WTC11 (cell line): Measurements from ENCODE around the gene HIF3A. TPM values are rescaled to one million over a fixed set of nuclear protein-coding genes. Genes with fewer than 3 reads are reported as not detected.

Experiments used
- ATAC-seq: fragments of 200-7000 bp; cut with Tn5 transposase; 2 replicates; pipeline ENCODE4 v1.10.0; 2021; ENCODE audit warnings: mild to moderate bottlenecking, moderate library complexity
- CTCF ChIA-PET: fragments of 300-600 bp; sonication (Branson Sonifier 250); formaldehyde crosslinking; loops from one replicate; lab custom pipeline; 2021; ENCODE audit warnings: antibody characterized with exemption; lab: Charles Lee
- POLR2A ChIA-PET: fragments of 350-600 bp; sonication (Branson Sonifier 250); formaldehyde crosslinking; loops from one replicate; lab custom pipeline; 2021; ENCODE audit warnings: antibody characterized with exemption; lab: Charles Lee
- DNase-seq: peaks from one replicate; pipeline ENCODE4 v3.0.0; 2021; ENCODE audit warnings: low spot score
- H3K27ac Mint-ChIP-seq: 2 replicates; pipeline ENCODE4 v1.8.0; 2021; ENCODE audit warnings: mixed read lengths
- H3K27me3 Mint-ChIP-seq: 2 replicates; pipeline ENCODE4 v1.8.0; 2021; ENCODE audit warnings: low read depth, mild to moderate bottlenecking, moderate library complexity, mixed read lengths
- H3K36me3 Mint-ChIP-seq: 2 replicates; pipeline ENCODE4 v1.8.0; 2021; ENCODE audit warnings: mixed read lengths
- H3K4me1 Mint-ChIP-seq: 2 replicates; pipeline ENCODE4 v1.8.0; 2022; ENCODE audit warnings: mixed read lengths
- H3K4me3 Mint-ChIP-seq: 2 replicates; pipeline ENCODE4 v1.8.0; 2021; ENCODE audit warnings: mild to moderate bottlenecking, moderate library complexity, mixed read lengths
- H3K9me3 Mint-ChIP-seq: 2 replicates; pipeline ENCODE4 v1.8.0; 2021; ENCODE audit warnings: mixed read lengths
- AR ChIP-seq: fragments of 250-450 bp; sonication (Bioruptor Pico); IDR thresholded peaks from 2 replicates; pipeline ENCODE4 v1.9.0; 2021; ENCODE audit warnings: mild to moderate bottlenecking
- ESRRA ChIP-seq: sonication (generic); formaldehyde crosslinking; IDR thresholded peaks from 2 replicates; pipeline ENCODE4 v1.8.1; 2022; ENCODE audit warnings: mild to moderate bottlenecking, missing genetic modification reagents, borderline replicate concordance
- KAT7 ChIP-seq: sonication (generic); formaldehyde crosslinking; IDR thresholded peaks from 2 replicates; pipeline ENCODE4 v1.8.1; 2023; ENCODE audit warnings: missing genetic modification reagents, mild to moderate bottlenecking, borderline replicate concordance
- MYBL2 ChIP-seq: sonication (generic); formaldehyde crosslinking; IDR thresholded peaks from 2 replicates; pipeline ENCODE4 v1.8.1; 2023; ENCODE audit warnings: mild to moderate bottlenecking, moderate library complexity, missing genetic modification reagents
- NFYB ChIP-seq: sonication (generic); formaldehyde crosslinking; conservative IDR thresholded peaks from 2 replicates; pipeline ENCODE4 v1.8.0; 2022; ENCODE audit warnings: low read depth, missing genetic modification reagents
- PRRX2 ChIP-seq: fragments of 250-450 bp; sonication (Bioruptor Pico); IDR thresholded peaks from 2 replicates; pipeline ENCODE4 v1.8.0; 2021; ENCODE audit warnings: mild to moderate bottlenecking
- SMAD3 ChIP-seq: sonication (generic); formaldehyde crosslinking; IDR thresholded peaks from 2 replicates; pipeline ENCODE4 v1.8.0; 2022; ENCODE audit warnings: missing genetic modification reagents, mild to moderate bottlenecking, borderline replicate concordance
- SMAD4 ChIP-seq: sonication (generic); formaldehyde crosslinking; IDR thresholded peaks from 2 replicates; pipeline ENCODE4 v1.8.0; 2022; ENCODE audit warnings: mild to moderate bottlenecking, missing genetic modification reagents
- STAT6 ChIP-seq: sonication (generic); formaldehyde crosslinking; conservative IDR thresholded peaks from 2 replicates; pipeline ENCODE4 v1.8.1; 2023; ENCODE audit warnings: mild to moderate bottlenecking, low read depth, missing genetic modification reagents, moderate library complexity
- TCF7 ChIP-seq: sonication (generic); formaldehyde crosslinking; IDR thresholded peaks from 2 replicates; pipeline ENCODE4 v1.8.0; 2022; ENCODE audit warnings: mild to moderate bottlenecking, low read depth, missing genetic modification reagents, moderate library complexity
- USF1 ChIP-seq: sonication (generic); formaldehyde crosslinking; IDR thresholded peaks from 2 replicates; pipeline ENCODE4 v1.8.0; 2022; ENCODE audit warnings: mild to moderate bottlenecking, missing genetic modification reagents
- ZBTB43 ChIP-seq: sonication (generic); formaldehyde crosslinking; IDR thresholded peaks from 2 replicates; pipeline ENCODE4 v1.8.1; 2023; ENCODE audit warnings: mild to moderate bottlenecking, missing genetic modification reagents
- ZNF121 ChIP-seq: sonication (generic); formaldehyde crosslinking; IDR thresholded peaks from 2 replicates; pipeline ENCODE4 v1.8.0; 2023; ENCODE audit warnings: missing genetic modification reagents
- ZNF232 ChIP-seq: sonication (generic); formaldehyde crosslinking; IDR thresholded peaks from 2 replicates; pipeline ENCODE4 v1.8.0; 2022; ENCODE audit warnings: mild to moderate bottlenecking, missing genetic modification reagents
- ZNF317 ChIP-seq: sonication (generic); formaldehyde crosslinking; IDR thresholded peaks from 2 replicates; pipeline ENCODE4 v1.8.1; 2023; ENCODE audit warnings: low read depth, mild to moderate bottlenecking, moderate library complexity, missing genetic modification reagents, borderline replicate concordance
- ZNF396 ChIP-seq: fragments of 250-450 bp; sonication (Bioruptor Pico); IDR thresholded peaks from 2 replicates; pipeline ENCODE4 v1.8.0; 2021; ENCODE audit warnings: mild to moderate bottlenecking, moderate library complexity, borderline replicate concordance
- ZSCAN18 ChIP-seq: fragments of 250-450 bp; sonication (Bioruptor Pico); IDR thresholded peaks from 2 replicates; pipeline ENCODE4 v2.1.2; 2022; ENCODE audit warnings: mild to moderate bottlenecking, moderate library complexity
- total RNA-seq: library from RNA; stranded (reverse); gene quantifications from 3 replicates; pipeline ENCODE4 v1.2.3, GENCODE V29; 2021
- TF ChIP-seq, protein P1 (sequence below): sonication (generic); formaldehyde crosslinking; IDR thresholded peaks from 2 replicates; pipeline ENCODE4 v1.8.1; 2022; ENCODE audit warnings: mild to moderate bottlenecking, missing genetic modification reagents, moderate library complexity, borderline replicate concordance
- TF ChIP-seq, protein P2 (sequence below): sonication (generic); formaldehyde crosslinking; IDR thresholded peaks from 2 replicates; pipeline ENCODE4 v1.8.1; 2022; ENCODE audit warnings: mild to moderate bottlenecking, moderate library complexity, missing genetic modification reagents
- TF ChIP-seq, protein P3 (sequence below): sonication (generic); formaldehyde crosslinking; IDR thresholded peaks from 2 replicates; pipeline ENCODE4 v1.8.1; 2022; ENCODE audit warnings: low read depth, mild to moderate bottlenecking, moderate library complexity, missing genetic modification reagents, borderline replicate concordance

Gene HIF3A
- total RNA-seq, 1 experiment from 2014 or later, result 31.8 TPM

GRCh38 chr19:46391296-46392251 is 94.7 kb downstream of the HIF3A start:
- H3K4me1 Mint-ChIP-seq, result peaks cover 3% of the 10 kb centered on the region
- POLR2A ChIA-PET, result no interaction called here
- no peak overlapping the region for H3K4me3 Mint-ChIP-seq
- no peaks in the 10 kb centered on the region for H3K27me3 Mint-ChIP-seq
- DNase-seq (no peak), ATAC-seq (no peak)
- H3K36me3 Mint-ChIP-seq, result peaks cover 46% of the 10 kb centered on the region
- CTCF ChIA-PET, result interaction anchor here (0.5 to 2.4 kb wide), 9 partner anchors 10 to 145 kb away, joined by 3 to 12 read pairs (median 4); no protein-coding TSS in a partner anchor
- no peak for TF ChIP-seq PRRX2
- TF ChIP-seq MYBL2, result no peak
- TF ChIP-seq ZNF121 (CRISPR knock-in tag), result no peak
- no peak for TF ChIP-seq AR (CRISPR knock-in tag)
- TF ChIP-seq ZNF317, result no peak
- no peak for TF ChIP-seq USF1 (CRISPR knock-in tag)
- no peak for TF ChIP-seq ZNF396
- TF ChIP-seq ESRRA (CRISPR knock-in tag), result no peak
- H3K9me3 Mint-ChIP-seq, result no peaks in the 10 kb centered on the region
- H3K27ac Mint-ChIP-seq, result no peak overlapping the region

DNA sequence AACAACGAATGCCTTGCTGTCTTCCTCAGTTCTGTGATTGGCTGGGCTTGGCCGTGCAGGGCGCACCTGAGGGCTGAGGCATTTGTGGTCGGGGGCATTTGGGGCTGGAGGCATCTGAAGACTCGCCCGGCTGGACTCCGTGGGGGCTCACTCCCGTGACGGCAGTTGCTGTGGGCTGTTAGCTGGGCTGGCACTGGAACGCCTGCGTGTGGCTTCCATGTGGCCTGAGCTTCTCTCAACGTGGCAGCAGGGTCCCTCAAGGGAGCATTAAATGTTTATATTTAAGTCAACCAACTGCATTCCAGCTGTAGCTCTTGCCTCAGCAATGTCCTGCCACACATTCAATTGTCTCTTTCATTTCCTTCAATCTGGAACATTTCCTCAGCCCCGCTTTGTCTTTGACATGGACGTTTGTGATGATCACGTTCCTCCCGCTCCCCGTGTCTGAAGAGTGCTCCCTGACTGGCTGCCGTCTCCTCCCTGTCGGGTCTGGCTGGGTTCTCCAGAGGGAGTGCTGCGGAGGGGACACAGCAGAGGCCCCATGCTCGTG is 95.5 kb downstream of the HIF3A start:
- H3K9me3 Mint-ChIP-seq, result no peaks in the 10 kb centered on the region
- H3K27me3 Mint-ChIP-seq, result no peaks in the 10 kb centered on the region
- no peak for DNase-seq
- H3K4me1 Mint-ChIP-seq, result peaks cover 5% of the 10 kb centered on the region
- no peak for ATAC-seq
- no peak overlapping the region for H3K4me3 Mint-ChIP-seq
- H3K36me3 Mint-ChIP-seq, result peaks cover 39% of the 10 kb centered on the region
- POLR2A ChIA-PET, result no interaction called here
- peak overlapping the region; percentile 78; the same call in 1 of the 2 replicates for H3K27ac Mint-ChIP-seq
- CTCF ChIA-PET, result interaction anchor here (0.6 to 2.4 kb wide), 8 partner anchors 10 to 137 kb away, joined by 3 to 12 read pairs (median 4); no protein-coding TSS in a partner anchor
- TF ChIP-seq KAT7 (no peak), SMAD3 (CRISPR knock-in tag) (no peak), SMAD4 (no peak), ZNF232 (CRISPR knock-in tag) (no peak), TCF7 (CRISPR knock-in tag) (no peak), ZBTB43 (CRISPR knock-in tag) (no peak), MYBL2 (no peak), STAT6 (CRISPR knock-in tag) (no peak), ZSCAN18 (no peak), NFYB (CRISPR knock-in tag) (no peak)
- TF ChIP-seq, protein P1, sequence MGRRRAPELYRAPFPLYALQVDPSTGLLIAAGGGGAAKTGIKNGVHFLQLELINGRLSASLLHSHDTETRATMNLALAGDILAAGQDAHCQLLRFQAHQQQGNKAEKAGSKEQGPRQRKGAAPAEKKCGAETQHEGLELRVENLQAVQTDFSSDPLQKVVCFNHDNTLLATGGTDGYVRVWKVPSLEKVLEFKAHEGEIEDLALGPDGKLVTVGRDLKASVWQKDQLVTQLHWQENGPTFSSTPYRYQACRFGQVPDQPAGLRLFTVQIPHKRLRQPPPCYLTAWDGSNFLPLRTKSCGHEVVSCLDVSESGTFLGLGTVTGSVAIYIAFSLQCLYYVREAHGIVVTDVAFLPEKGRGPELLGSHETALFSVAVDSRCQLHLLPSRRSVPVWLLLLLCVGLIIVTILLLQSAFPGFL, result no peak
- TF ChIP-seq, protein P2, sequence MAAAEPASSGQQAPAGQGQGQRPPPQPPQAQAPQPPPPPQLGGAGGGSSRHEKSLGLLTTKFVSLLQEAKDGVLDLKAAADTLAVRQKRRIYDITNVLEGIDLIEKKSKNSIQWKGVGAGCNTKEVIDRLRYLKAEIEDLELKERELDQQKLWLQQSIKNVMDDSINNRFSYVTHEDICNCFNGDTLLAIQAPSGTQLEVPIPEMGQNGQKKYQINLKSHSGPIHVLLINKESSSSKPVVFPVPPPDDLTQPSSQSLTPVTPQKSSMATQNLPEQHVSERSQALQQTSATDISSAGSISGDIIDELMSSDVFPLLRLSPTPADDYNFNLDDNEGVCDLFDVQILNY (CRISPR knock-in tag), result no peak
- TF ChIP-seq, protein P3, sequence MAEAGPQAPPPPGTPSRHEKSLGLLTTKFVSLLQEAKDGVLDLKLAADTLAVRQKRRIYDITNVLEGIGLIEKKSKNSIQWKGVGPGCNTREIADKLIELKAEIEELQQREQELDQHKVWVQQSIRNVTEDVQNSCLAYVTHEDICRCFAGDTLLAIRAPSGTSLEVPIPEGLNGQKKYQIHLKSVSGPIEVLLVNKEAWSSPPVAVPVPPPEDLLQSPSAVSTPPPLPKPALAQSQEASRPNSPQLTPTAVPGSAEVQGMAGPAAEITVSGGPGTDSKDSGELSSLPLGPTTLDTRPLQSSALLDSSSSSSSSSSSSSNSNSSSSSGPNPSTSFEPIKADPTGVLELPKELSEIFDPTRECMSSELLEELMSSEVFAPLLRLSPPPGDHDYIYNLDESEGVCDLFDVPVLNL (CRISPR knock-in tag), result no peak
